ENCODE measurements around the gene ZMYM3.
A peak's percentile ranks its signal among the peaks of the same experiment; 100 is the strongest.
"Not testable (repeated sequence)": the region's sequence is repeated elsewhere in the genome, so short reads cannot be mapped to it uniquely, and the experiment has no call there.

The ZMYM3 gene

DNA sequence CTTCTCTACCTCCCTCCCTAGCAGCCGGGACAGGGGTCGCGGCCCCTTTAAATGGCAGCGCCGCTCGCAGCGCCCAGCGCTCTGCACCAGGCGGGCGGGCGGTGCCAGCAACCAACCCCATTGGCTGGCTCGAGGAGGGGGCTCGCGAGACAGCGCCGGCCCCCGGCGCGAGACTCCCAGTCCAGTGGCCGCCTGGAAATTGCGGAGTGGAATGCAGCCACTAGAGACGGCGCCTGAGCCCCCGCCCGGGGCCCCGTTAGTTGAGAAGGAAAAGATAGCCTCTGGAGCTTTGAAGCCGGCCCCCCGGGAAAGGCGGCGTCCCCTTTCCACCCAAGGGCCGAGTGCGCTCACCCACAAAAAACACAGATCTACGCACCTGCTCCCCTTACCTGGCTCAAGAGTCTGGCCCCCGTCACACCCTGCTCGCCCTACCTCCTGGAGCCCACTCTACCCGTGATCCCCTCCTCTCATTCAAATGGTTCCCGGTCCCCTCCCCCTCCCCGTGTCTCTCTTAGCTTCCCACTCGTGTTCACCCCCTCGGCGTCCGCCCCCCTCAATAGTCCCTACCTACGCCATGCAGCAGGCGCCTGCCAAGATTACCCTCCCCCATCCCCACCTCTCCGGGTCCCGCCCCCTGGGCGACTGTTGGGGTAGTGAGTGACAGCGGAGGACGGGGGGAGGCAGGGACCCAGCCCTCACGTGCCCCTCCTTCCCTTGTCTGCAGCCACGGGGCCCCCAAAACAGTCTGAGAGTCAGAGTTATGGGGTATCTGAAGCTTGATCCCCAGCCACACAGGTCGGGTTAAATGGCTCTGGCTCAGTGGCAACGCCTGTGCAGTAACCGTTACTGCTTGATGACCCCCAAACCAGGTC, at the start of gene ZMYM3:
Gene ZMYM3, minus strand, starts transcription at position 49 of the 872 bp plus-strand sequence. CDS start 885 bp downstream, outside the sequence.
- DNase-seq, result peak; percentile 92

- DNase-seq, result no peak
Observed at GRCh38 chrX:71302461-71303213, 48.7 kb upstream of the ZMYM3 start.

DNA sequence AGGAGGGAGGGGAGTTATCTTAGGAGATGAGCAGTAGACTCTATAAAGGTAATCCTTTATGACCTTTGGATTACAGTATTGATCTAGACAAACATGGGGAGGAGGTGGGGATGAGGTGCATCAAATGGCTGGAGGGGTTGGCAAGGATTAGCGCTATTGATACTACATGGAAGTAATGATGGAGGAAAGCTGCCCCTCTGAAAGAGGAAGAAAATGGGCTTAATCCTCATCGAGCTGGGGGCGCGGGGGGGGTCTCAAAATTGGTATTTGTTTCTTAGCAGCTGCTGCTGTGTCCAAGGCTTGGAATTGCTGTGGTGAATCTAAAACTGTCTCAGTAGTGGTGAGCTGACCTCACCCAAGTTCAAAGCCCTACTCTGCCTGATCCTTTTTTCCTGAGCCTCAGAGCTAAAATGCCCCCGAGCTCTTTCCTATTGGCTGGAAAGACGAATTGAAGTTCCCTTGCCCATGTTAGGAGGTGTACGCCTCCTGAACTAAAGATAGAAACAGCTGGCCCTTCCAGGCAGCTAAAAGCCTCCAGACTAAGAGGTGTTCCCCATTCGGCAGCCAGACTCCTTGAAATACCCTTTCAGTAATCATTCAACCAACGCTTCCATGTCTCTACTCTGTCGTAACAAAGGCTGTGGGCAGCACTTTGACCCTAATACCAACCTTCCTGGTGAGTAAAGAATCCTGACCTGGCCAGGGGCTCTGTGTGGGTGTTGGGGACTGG, 47.4 kb upstream of the ZMYM3 start, which contains the start of gene ITGB1BP2:
Gene ITGB1BP2, plus strand, starts transcription at position 556 of the 730 bp plus-strand sequence. Its CDS starts 57 bp downstream, at position 613.
- DNase-seq, result peak; percentile 44

DNA sequence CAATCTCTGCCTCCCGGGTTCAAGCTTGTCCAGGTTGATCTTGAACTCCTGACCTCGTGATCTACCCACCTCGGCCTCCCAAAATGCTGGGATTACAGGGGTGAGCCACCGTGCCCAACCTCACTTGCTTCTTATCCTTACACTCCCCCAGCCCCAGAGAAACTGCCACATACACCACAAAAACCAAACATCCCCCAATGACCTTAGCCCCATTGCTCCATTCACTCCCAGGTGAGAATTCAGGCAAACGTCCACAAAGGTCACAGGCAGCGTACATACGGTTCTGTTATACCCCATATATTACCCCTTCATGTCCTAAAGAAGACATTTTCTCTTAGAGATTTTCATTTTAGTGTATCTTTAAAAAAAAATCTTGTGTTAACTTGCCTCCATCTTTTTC, 46.6 kb upstream of the ZMYM3 start:
- DNase-seq, result not testable (repeated sequence)

GRCh38 chrX:71300064-71300463, 46.1 kb upstream of the ZMYM3 start:
- DNase-seq, result not testable (repeated sequence)

DNA sequence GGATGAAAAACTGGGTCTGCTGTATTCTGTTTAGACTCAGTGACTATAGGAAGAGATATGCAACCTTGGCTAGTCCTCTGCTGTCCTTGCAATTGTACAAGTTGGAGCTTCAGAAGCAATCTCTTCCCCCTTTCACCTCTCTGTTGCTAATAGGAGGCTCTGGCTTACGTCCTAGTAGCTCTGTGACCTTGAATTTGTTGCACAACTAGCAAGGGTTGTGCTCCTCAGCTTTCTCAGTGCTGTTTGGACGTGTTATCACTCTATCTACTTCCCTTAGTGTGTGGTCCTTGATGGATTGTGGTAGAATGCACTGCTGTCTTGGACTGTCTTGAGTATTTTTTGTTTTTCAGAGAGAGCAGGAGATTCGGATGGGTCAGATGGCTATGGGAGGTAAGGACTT, 44.2 kb upstream of the ZMYM3 start:
- DNase-seq, result no peak

DNA sequence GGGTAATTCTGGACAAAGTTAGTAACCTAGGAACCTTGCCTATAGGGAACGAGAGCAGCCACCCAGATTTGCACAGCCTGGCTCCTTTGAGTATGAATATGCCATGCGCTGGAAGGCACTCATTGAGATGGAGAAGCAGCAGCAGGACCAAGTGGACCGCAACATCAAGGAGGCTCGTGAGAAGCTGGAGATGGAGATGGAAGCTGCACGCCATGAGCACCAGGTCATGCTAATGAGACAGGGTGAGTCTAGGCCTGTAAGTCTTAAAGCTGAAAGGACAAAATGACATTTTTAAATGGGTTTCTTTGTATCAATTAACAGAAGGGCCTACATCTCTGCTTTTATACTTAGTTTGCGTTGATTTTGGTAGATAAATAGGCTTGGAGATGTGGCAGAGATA, 42.9 kb upstream of the ZMYM3 start:
- no peak for DNase-seq

DNA sequence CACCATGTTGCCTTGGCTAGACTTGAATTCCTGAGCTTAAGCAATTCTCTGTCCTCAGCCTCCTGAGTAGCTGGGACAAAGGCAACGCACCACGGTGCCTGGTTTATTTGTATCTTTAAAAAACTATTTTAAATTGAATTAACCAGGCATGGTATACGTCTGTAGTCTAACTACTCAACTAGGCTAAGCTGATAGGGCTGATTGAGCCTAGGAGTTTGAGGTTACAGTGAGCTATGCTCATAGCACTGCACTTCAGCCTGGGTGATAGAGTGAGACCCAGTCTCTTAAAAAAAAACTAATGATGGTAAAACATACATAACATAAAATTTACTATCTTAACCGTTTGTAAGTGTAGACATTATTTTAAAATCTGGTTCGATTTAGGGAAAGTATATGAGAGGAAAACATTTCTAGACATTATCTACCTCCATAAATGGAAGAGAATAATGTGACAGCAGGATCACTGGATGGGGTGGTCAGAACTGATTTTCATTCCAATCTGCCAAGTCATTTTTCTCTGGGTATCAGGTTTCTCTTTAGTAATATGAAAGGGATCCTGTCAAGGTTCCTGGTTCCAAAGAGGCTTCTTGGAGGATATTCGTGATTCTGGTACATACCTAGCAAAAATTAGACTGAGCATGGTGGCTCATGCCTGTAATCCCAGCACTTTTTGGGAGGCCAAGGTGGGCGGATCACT, 38.9 kb upstream of the ZMYM3 start:
- DNase-seq, result no peak

DNA sequence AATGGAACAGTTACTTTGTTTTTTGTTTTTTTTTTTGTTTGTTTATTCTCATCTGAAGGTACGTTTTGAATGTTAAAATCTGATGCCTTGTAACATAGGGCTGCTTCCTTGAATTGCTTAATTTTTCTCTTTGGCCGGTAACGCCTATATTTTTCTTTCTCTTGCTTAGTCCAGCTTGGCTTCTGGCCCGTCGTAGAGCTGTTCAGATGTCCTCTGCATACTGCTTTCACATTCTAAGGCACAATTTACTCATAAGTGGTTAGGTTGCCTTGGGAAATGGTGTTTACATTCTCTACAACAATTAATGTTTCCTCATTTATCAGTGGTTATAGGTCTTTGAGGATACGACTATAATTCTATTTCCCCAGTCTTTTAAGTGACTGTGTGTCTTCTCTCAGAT, 37.4 kb upstream of the ZMYM3 start:
- no peak for DNase-seq

- DNase-seq, result no peak
Observed at GRCh38 chrX:71285929-71286328, 32.0 kb upstream of the ZMYM3 start.

DNA sequence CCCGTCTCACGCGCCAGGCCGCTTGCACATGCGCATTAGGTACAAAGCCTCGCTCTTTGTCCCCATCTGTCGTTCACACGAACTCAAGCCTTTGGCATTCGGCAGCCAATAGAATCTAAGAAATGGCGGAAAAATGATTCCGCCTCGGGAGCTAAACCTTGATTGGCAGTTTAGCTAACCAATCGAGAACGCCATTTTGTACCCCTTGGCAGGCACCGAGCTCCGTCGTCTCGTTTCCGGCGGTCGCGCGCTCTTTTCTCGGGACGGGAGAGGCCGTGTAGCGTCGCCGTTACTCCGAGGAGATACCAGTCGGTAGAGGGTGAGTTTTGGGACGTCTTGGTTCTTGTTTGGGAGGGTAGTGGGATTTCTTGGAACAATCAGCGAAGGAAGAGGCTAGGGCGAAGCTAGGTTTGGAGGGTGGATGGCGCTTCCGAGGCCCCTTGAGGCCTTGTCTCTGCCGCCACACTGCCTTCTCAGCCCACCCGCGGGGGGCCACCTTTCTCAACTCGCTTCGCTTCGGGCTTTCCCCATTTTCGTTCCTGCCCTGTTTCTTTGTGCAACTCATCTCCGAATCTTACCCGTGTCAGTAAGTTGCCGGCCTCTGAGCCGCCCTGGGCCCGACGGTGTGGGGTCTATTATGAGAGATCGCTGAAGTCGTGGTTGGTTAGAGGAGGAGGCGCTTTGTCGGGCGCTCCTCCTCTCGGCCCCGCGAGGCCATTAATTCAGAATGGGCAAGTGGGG, 29.6 kb upstream of the ZMYM3 start, which contains the start of gene NONO:
Gene NONO, plus strand, starts transcription at position 233 of the 741 bp plus-strand sequence. CDS start 7,003 bp downstream, outside the sequence.
- peak; percentile 94 for DNase-seq

DNA sequence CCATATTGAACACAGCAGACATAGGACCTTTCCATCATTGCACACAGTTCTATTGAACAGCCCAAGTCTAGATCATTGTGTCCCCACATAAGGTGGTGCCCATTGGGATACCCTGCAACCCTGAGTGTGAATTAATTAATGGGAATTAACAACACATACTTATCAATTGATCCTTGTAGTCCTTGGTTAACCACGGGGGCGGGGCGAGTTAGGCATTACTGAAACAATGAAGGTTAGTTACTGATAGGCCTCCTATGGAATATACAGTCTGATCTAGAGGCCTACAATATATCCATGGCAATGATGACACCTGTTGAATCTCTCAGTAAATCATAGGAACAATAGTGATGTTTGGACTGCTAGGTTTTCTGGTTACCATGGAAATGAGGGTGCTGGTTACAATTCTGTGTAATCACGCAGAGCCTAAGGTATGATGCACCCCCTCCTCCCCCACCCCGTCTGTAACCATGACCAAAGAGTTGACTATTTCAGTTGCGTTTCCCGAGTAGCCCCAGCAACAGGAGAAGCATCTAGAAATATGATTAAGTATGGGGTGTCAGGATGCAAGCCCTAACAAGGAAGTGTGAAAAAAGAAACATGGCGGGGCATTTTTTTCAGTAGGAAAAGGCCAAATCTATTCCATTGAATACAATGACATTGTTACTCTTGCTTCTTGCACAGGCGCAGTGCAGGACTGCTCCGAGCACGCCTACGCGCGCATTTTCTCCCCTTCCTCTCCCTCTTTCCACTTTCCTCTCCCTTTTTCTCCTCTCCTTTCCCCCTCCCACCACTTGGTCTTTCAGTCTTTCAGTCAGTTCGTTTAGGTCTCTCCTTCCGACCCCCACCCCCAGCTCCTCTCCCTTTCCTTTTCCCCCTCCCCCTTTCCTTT, 28.8 kb upstream of the ZMYM3 start:
- no peak for DNase-seq

DNA sequence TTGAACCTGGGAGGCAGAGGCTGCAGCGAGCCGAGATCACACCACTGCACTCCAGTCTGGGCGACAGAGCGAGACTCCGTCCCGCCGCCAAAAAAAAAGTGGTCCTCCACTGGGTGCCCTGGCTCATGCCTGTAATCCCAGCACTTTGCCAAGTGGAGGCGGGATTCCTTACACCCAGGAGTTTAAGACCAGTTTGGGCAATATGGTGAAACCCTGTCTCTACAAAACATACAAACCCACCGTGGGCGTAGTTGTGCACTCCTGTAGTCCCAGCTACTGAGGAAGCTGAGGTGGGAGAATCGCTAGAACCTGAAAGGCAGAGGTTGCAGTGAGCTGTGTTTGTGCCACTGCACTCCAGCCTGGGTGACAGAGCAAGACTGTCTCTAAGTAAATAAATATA, 27.4 kb upstream of the ZMYM3 start:
- DNase-seq, result not testable (repeated sequence)

GRCh38 chrX:71272313-71272712, 18.4 kb upstream of the ZMYM3 start:
- DNase-seq, result not testable (repeated sequence)

DNA sequence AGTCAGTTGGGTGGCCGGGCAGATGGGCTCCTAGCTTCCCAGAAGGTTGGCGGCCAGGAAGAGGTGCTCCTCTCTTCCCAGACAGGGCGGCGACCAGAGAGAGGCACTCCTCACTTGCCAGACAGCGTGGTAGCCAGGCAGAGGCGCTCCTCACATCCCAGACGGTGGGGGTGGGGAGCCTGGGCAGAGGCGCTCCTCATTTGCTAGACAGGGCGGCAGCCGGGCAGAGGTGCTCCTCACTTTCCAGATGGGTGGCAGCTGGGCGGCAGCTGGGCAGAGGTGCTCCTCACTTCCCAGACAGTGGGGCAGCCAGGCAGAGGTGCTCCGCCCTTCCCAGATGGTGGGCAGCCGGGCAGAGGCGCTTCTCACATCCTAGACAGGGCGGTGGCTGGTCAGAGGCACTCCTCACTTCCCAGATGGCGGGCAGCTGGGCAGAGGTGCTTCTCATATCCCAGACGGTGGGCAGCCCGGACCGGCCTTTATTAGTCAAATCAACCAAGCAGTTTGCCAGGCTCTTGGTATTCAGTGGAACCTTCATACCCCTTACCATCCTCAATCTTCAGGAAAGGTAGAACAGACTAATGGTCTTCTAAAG, 16.0 kb upstream of the ZMYM3 start:
- no peak for DNase-seq

- DNase-seq, result not testable (repeated sequence)
Observed at GRCh38 chrX:71268624-71269023, 14.7 kb upstream of the ZMYM3 start.

DNA sequence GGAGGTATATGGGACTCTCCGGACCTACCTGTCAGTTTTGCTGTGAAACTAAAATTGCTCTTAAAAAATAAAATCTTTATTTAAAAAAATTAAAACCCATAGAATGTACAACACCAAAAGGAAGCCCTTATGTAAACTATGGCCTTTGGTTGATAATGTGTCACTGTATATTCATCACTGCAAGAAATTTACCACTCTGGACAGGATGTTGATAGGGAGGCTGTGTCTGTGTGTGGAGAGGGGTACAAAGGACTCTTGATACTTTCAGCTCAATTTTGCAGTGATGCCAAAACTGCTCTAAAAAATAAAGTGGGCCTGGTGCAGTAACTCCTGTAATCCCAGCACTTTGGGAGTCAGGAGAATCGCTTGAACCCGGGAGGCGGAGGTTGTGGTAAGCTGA, 2.9 kb upstream of the ZMYM3 start:
- no peak for DNase-seq

GRCh38 chrX:71256051-71256450, 2.1 kb upstream of the ZMYM3 start:
- DNase-seq, result no peak

DNA sequence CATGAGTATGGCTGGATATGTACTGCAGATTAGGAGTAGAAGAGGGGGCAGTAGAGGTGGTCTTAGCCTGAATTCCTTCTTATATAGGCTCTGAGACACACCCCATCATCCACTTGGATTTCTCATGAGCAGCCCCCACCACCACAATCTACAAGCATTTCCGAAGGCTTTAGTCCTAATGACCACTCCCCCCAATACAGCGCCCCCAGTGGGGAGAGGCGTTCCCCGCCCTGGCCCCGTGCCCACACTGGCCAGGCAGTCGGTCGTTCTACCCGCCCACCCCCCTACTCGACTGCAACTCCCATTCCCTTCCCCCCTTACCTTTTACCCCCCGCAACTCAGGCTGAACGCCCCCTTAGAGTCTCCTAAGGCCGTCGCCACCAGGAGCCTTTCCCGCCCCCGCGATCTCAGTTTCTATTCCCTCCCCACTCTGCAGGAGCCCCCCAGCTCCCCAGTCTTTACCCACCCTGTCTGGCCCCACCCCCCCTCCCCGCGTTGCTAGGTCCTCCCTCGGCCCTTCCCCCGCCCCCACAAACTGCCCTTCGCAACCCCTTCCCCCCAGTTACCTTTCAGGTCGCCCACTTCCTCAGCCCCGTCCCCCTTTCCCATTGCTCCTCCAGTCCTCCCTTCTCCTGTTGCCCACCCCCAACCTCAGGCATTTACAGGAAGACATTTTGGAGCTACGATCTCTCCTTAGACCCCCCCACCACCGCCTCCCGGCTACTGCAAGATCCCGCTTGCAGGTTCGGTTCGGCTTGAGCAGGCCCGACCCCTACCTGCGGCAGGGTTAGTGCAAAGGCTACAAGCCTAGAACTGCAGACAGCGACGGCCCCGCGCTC, 468 bp downstream of the ZMYM3 start:
- peak; percentile 64 for DNase-seq

All from femur (tissue), 1 donor.